ENCODE measurements around the gene SIPA1.

Gene SIPA1

DNA sequence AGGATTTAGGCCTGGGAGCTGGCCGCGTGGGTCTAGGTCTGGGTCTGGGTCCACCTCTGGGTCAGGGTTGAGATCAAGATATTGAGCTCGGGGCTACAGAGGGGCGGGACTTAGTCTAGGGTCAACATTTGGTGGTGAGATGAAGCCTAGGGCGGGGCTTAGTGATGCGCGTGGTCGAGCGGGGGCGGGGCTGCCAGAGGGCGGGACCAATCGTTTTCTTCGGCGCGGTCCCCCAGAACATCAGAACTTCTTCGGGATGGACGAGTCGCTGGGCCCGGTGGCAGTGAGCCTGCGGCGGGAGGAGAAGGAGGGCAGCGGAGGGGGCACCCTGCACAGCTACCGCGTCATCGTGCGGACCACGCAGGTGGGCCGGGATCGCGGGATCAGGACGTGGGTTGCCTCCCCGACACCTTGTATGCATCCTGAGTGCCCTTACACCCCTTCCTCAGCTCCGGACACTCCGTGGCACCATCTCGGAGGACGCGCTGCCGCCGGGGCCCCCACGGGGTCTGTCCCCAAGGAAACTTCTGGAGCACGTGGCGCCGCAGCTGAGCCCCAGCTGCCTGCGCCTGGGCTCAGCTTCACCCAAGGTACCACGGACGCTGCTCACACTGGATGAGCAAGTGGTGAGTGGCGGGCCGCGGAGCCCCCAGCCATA is 4.2 kb downstream of the SIPA1 start:
- TF ChIP-seq, protein P1, sequence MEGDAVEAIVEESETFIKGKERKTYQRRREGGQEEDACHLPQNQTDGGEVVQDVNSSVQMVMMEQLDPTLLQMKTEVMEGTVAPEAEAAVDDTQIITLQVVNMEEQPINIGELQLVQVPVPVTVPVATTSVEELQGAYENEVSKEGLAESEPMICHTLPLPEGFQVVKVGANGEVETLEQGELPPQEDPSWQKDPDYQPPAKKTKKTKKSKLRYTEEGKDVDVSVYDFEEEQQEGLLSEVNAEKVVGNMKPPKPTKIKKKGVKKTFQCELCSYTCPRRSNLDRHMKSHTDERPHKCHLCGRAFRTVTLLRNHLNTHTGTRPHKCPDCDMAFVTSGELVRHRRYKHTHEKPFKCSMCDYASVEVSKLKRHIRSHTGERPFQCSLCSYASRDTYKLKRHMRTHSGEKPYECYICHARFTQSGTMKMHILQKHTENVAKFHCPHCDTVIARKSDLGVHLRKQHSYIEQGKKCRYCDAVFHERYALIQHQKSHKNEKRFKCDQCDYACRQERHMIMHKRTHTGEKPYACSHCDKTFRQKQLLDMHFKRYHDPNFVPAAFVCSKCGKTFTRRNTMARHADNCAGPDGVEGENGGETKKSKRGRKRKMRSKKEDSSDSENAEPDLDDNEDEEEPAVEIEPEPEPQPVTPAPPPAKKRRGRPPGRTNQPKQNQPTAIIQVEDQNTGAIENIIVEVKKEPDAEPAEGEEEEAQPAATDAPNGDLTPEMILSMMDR (IDR thresholded peaks at IDR 0.05) = no peak
- TF ChIP-seq ZFX (IDR thresholded peaks at IDR 0.05; ENCODE audit: borderline replicate concordance) = no peak
- peak overlapping the region; percentile 17; the same call in 1 of the 2 replicates for H3K27ac ChIP-seq

GRCh38 chr11:65643971-65644370 is 6.1 kb downstream of the SIPA1 start:
- no peak overlapping the region for H3K27ac ChIP-seq

GRCh38 chr11:65644837-65645236 is 6.9 kb downstream of the SIPA1 start:
- TF ChIP-seq ZFX (IDR thresholded peaks at IDR 0.05; ENCODE audit: borderline replicate concordance) = no peak
- TF ChIP-seq, protein P1 (IDR thresholded peaks at IDR 0.05) = no peak
- no peak overlapping the region for H3K27ac ChIP-seq

More at GRCh38 chr11:65643971-65644370, 6.1 kb downstream of the SIPA1 start:
- no peak for TF ChIP-seq ZFX (IDR thresholded peaks at IDR 0.05; ENCODE audit: borderline replicate concordance)
- TF ChIP-seq, protein P1 (IDR thresholded peaks at IDR 0.05) = no peak

DNA sequence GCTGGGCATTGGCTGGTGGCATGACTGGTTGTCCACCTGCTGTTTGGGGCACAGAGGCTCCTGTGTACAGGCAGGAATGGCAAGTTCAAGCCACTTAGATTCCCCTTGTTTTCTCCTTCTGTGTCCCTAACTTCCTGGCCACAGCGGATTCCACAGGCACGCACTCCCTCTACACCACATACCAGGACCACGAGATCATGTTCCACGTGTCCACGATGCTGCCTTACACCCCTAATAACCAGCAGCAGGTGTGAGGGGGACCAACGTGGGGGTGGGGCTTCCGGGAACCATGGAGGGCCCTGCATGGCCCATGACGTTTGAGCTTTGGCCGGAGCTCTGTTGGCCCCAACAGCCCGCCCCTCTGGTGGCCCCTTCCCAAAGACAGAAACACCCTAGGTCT is 7.8 kb downstream of the SIPA1 start:
- H3K27ac ChIP-seq = no peak overlapping the region
- TF ChIP-seq, protein P1 (IDR thresholded peaks at IDR 0.05) = no peak
- no peak for TF ChIP-seq ZFX (IDR thresholded peaks at IDR 0.05; ENCODE audit: borderline replicate concordance)

DNA sequence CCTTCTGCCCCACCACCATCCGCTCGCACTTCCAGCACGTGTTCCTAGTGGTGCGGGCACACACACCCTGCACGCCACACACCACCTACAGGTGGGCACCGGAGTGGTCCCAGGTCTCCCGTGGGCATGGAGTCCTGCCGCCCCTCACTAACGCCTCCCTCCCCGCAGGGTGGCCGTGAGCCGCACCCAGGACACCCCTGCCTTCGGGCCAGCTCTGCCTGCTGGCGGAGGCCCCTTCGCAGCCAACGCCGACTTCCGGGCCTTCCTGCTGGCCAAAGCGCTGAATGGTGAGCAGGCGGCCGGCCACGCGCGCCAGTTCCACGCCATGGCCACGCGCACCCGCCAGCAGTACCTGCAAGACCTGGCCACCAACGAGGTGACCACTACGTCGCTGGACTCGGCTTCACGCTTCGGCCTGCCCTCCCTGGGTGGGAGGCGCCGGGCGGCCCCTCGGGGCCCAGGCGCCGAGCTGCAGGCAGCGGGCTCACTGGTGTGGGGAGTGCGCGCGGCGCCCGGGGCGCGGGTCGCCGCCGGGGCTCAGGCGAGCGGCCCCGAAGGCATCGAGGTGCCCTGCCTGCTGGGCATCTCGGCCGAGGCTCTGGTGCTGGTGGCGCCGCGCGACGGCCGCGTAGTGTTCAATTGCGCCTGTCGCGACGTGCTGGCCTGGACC is 8.5 kb downstream of the SIPA1 start:
- peak overlapping the region; percentile 54 for H3K27ac ChIP-seq
- no peak for TF ChIP-seq ZFX (IDR thresholded peaks at IDR 0.05; ENCODE audit: borderline replicate concordance)
- TF ChIP-seq, protein P1 (IDR thresholded peaks at IDR 0.05) = no peak

- TF ChIP-seq, protein P1 (IDR thresholded peaks at IDR 0.05) = peak; percentile 49
- no peak for TF ChIP-seq ZFX (IDR thresholded peaks at IDR 0.05; ENCODE audit: borderline replicate concordance)
- peak overlapping the region; percentile 54 for H3K27ac ChIP-seq
Observed at GRCh38 chr11:65646958-65647701, 9.2 kb downstream of the SIPA1 start.

All from 22Rv1 (cell line).